Upper lobe of right lung (tissue), 1 donor: ENCODE results near the gene C6orf136. TPM values are rescaled to one million over a fixed set of nuclear protein-coding genes. Genes with fewer than 3 reads are reported as not detected.

Source experiments
- ATAC-seq: fragments of 200-7000 bp; cut with Tn5 transposase; one replicate; pipeline ENCODE4 v1.9.1; 2020; ENCODE audit warnings: mild to moderate bottlenecking, moderate library complexity
- DNase-seq: peaks from one replicate; pipeline ENCODE4 v3.0.0-alpha.2; 2020
- H3K27ac ChIP-seq: fragments of 200-600 bp; one replicate; pipeline ENCODE4 v1.8.0; 2022
- H3K27me3 ChIP-seq: fragments of 200-600 bp; one replicate; pipeline ENCODE4 v1.8.0; 2022; ENCODE audit warnings: mild to moderate bottlenecking
- H3K36me3 ChIP-seq: fragments of 200-600 bp; one replicate; pipeline ENCODE4 v1.8.0; 2022
- H3K4me1 ChIP-seq: fragments of 200-600 bp; one replicate; pipeline ENCODE4 v1.8.0; 2022
- H3K4me3 ChIP-seq: fragments of 200-600 bp; one replicate; pipeline ENCODE4 v1.8.0; 2022; ENCODE audit warnings: mild to moderate bottlenecking
- H3K9me3 ChIP-seq: fragments of 200-600 bp; one replicate; pipeline ENCODE4 v1.8.0; 2022
- CTCF ChIP-seq: fragments of 200-600 bp; IDR thresholded peaks from one replicate; pipeline ENCODE4 v1.8.0; 2022; ENCODE audit warnings: antibody characterized with exemption
- intact Hi-C: fragments of 100-400 bp; cut with DNase I; formaldehyde crosslinking; loops from one replicate; pipeline ENCODE4 v1.11.0; 2022
- total RNA-seq: library from RNA; stranded (reverse); fragmentation: NEBNext Ultra II Directional; extraction: Animal tissue kit (Norgen Biotek cat#: 25700); gene quantifications from one replicate; pipeline ENCODE4 v1.2.1, GENCODE V29; 2021
- donor health status: DM: no; HTN: yes; CAD: no; lungs with severe emphysema.

The C6orf136 gene
- total RNA-seq, 1 donor from 2014 or later, result 22.8 TPM

DNA sequence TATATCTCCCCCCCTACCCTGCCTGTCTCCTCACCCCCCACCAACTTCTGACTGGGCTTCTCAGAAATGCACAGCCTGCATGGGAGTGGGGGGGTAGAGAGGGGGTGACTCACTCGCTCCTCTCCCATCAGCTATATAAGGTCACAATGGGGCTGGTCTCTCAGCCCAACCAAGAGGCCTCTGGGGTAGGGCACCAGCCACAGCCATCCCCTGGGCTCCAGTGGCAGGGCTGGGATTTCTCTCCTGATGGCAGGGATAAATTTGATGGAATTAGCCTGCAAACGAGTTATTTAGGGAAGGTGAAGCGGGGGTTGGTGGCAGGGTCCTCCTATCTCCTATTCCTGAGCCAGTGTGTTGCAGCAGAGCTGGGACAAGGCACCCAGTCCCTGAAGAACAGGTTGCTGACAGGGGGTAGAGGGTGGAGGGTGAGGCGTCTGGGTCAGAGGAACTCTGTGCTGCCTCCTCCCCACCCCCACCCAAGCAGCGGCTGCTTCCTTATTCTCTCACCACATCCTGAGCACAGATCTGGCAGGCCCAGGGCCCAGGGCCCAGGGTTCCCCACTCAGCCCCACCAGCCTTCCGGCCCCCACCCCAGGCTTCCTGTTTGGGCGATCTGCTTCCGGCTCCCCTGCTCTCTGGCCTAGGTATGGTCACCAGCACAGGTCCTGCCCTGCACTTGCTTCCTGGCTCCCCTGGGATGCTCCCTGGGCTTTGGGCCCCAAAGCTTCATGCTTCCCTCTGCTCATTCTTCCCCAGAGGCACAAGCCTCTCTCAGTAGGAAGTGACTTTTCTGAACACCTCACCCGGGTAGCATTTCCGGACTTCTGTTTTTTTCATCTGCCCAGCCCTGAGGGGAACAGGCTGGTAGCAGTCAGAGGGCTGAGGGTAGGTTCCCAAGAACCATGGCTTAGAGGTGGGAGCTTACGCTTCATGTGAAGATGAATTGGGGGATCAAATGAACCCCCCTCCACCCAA is 35.5 kb downstream of the C6orf136 start:
- ATAC-seq, result peak; percentile 68

GRCh38 chr6:30683183-30683979 is 36.4 kb downstream of the C6orf136 start:
- TF ChIP-seq CTCF, result no peak
- no peaks in the 10 kb centered on the region for H3K27me3 ChIP-seq
- H3K4me1 ChIP-seq, result peaks cover 55% of the 10 kb centered on the region
- intact Hi-C loops, result loop anchor here (5.0 kb wide), 1 partner anchor 209 kb away; no protein-coding TSS in a partner anchor
- no peaks in the 10 kb centered on the region for H3K9me3 ChIP-seq
- peaks cover 19% of the 10 kb centered on the region for H3K36me3 ChIP-seq
- ATAC-seq (no peak), DNase-seq (no peak)
- peak overlapping the region; percentile 92 for H3K27ac ChIP-seq
- H3K4me3 ChIP-seq, result peak overlapping the region; percentile 78

More for the DNA sequence above, 35.5 kb downstream of the C6orf136 start:
- peak overlapping the region; percentile 92 for H3K27ac ChIP-seq
- peak; percentile 92 for DNase-seq
- H3K9me3 ChIP-seq, result no peaks in the 10 kb centered on the region
- H3K36me3 ChIP-seq, result peaks cover 29% of the 10 kb centered on the region
- no peaks in the 10 kb centered on the region for H3K27me3 ChIP-seq
- intact Hi-C loops, result loop anchor here (5.0 kb wide), 1 partner anchor 210 kb away; no protein-coding TSS in a partner anchor
- no peak for TF ChIP-seq CTCF
- peak overlapping the region; percentile 78 for H3K4me3 ChIP-seq
- H3K4me1 ChIP-seq, result peaks cover 50% of the 10 kb centered on the region

GRCh38 chr6:30683980-30684338 is 37.0 kb downstream of the C6orf136 start:
- Histone ChIP-seq H3K4me3 (peak overlapping the region; percentile 78), H3K27me3 (no peaks in the 10 kb centered on the region), H3K36me3 (peaks cover 13% of the 10 kb centered on the region), H3K4me1 (peaks cover 54% of the 10 kb centered on the region), H3K9me3 (no peaks in the 10 kb centered on the region), H3K27ac (peak overlapping the region; percentile 92)
- intact Hi-C loops, result loop anchor here (5.0 kb wide), 1 partner anchor 208 kb away; no protein-coding TSS in a partner anchor
- no peak for DNase-seq
- TF ChIP-seq CTCF, result no peak
- no peak for ATAC-seq

GRCh38 chr6:30684386-30685156 is 37.6 kb downstream of the C6orf136 start:
- Histone ChIP-seq H3K27me3 (no peaks in the 10 kb centered on the region), H3K9me3 (no peaks in the 10 kb centered on the region), H3K4me3 (peak overlapping the region; percentile 78), H3K4me1 (peaks cover 49% of the 10 kb centered on the region), H3K27ac (peak overlapping the region; percentile 92), H3K36me3 (peaks cover 11% of the 10 kb centered on the region)
- DNase-seq, result peak; percentile 76
- ATAC-seq, result peak; percentile 5
- TF ChIP-seq CTCF, result no peak
- intact Hi-C loops, result loop anchor here (5.0 kb wide), 1 partner anchor 208 kb away; no protein-coding TSS in a partner anchor
